PC-9 (cell line): ENCODE results near the gene MAP4K4. TPM values are rescaled to one million over a fixed set of nuclear protein-coding genes. Genes with fewer than 3 reads are reported as not detected.

Experiments used
- BruUV-seq: library from RNA; stranded (reverse); fragments of 400-500 nt; replicated peaks from 2 replicates; lab custom pipeline; 2021; lab: Mats Ljungman, UMichigan
- CTCF ChIA-PET: fragments of 300-600 bp; sonication (Branson Sonifier 250); formaldehyde crosslinking; loops from one replicate; lab custom pipeline; 2022; ENCODE audit warnings: antibody characterized with exemption; lab: Charles Lee
- POLR2A ChIA-PET: fragments of 300-600 bp; sonication (Branson Sonifier 250); formaldehyde crosslinking; loops from one replicate; lab custom pipeline; 2022; ENCODE audit warnings: antibody characterized with exemption; ENCODE audit not compliant: unreplicated experiment; lab: Charles Lee
- DNase-seq, 2 experiments: peaks; one replicate each; pipeline versions ENCODE4 v3.0.0 to v3.0.0-alpha.2; 2015 to 2022; ENCODE audit warnings: mixed read lengths in 1 of 2
- H2AFZ ChIP-seq: fragments of 200-600 bp; sonication (generic); 2 replicates; pipeline ENCODE4 v1.8.1; 2017; ENCODE audit warnings: antibody characterized with exemption
- H3F3A ChIP-seq: fragments of 200-600 bp; sonication (generic); 2 replicates; pipeline ENCODE4 v1.8.1; 2017; ENCODE audit warnings: antibody characterized with exemption, mild to moderate bottlenecking, low read depth; ENCODE audit not compliant: insufficient read depth
- H3K27ac ChIP-seq: fragments of 200-600 bp; sonication (generic); 2 replicates; pipeline ENCODE4 v1.6.1; 2016; ENCODE audit warnings: mixed run types
- H3K27me3 ChIP-seq: fragments of 200-600 bp; sonication (generic); 2 replicates; pipeline ENCODE4 v1.6.1; 2016; ENCODE audit warnings: low read depth, mixed run types; ENCODE audit not compliant: insufficient read depth
- H3K36me3 ChIP-seq: fragments of 200-600 bp; sonication (generic); 2 replicates; pipeline ENCODE4 v1.6.1; 2016; ENCODE audit warnings: low read depth, mixed run types
- H3K4me1 ChIP-seq: fragments of 200-600 bp; sonication (generic); replicated peaks from 2 replicates; pipeline ENCODE4 v1.6.1; 2016; ENCODE audit warnings: mixed run types; ENCODE audit not compliant: insufficient read depth
- H3K4me2 ChIP-seq: fragments of 200-600 bp; sonication (generic); 2 replicates; pipeline ENCODE4 v1.6.1; 2017; ENCODE audit warnings: mixed run types
- H3K4me3 ChIP-seq: fragments of 200-600 bp; sonication (generic); 2 replicates; pipeline ENCODE4 v1.6.1; 2016; ENCODE audit warnings: mixed run types
- H3K79me2 ChIP-seq: fragments of 200-600 bp; sonication (generic); 2 replicates; pipeline ENCODE4 v1.6.1; 2017; ENCODE audit warnings: low read depth, mixed run types
- H3K9me2 ChIP-seq: fragments of 200-600 bp; sonication (generic); 2 replicates; pipeline ENCODE4 v1.8.1; 2017; ENCODE audit warnings: mild to moderate bottlenecking; ENCODE audit not compliant: insufficient read depth
- H3K9me3 ChIP-seq: fragments of 200-600 bp; sonication (generic); 2 replicates; pipeline ENCODE4 v1.8.1; 2016; ENCODE audit warnings: low read depth; ENCODE audit not compliant: insufficient read depth
- H4K20me1 ChIP-seq: fragments of 200-600 bp; sonication (generic); 2 replicates; pipeline ENCODE4 v1.8.1; 2017; ENCODE audit not compliant: insufficient read depth
- CTCF ChIP-seq: fragments of 200-600 bp; sonication (generic); conservative IDR thresholded peaks from 2 replicates; pipeline ENCODE4 v1.6.1; 2017; ENCODE audit warnings: mixed run types, antibody characterized with exemption, mild to moderate bottlenecking, moderate library complexity
- EZH2 ChIP-seq: fragments of 200-600 bp; sonication (generic); IDR thresholded peaks from 2 replicates; pipeline ENCODE4 v1.8.0; 2017; ENCODE audit warnings: antibody characterized with exemption, low read depth
- intact Hi-C: fragments of 100-400 bp; cut with micrococcal nuclease; formaldehyde crosslinking; loops from one replicate; pipeline ENCODE4 v1.10.0; 2022; ENCODE audit not compliant: unreplicated experiment
- total RNA-seq: library from RNA; stranded (reverse); gene quantifications from 2 replicates; pipeline ENCODE4 v1.2.3, GENCODE V29; 2021

MAP4K4 gene
- total RNA-seq, 1 experiment from 2014 or later: 129 TPM

- Histone ChIP-seq H3F3A (peaks cover 13% of the 10 kb centered on the region; the same call in 1 of the 2 replicates), H3K4me1 (no peaks in the 10 kb centered on the region), H3K4me2 (no peak overlapping the region), H3K79me2 (no peaks in the 10 kb centered on the region), H3K4me3 (no peak overlapping the region), H3K27me3 (no peaks in the 10 kb centered on the region), H4K20me1 (no peaks in the 10 kb centered on the region), H2AFZ (no peak overlapping the region), H3K27ac (no peak overlapping the region), H3K9me3 (no peaks in the 10 kb centered on the region), H3K9me2 (no peaks in the 10 kb centered on the region), H3K36me3 (no peaks in the 10 kb centered on the region)
- no peak for DNase-seq
- TF ChIP-seq EZH2: no peak
- no peak for TF ChIP-seq CTCF
- ChIA-PET POLR2A (no interaction called here), CTCF (no interaction called here)
- BruUV-seq: no TSS peak
- intact Hi-C loops: loop anchor here (10.0 kb wide), 1 partner anchor 277 kb away; no protein-coding TSS in a partner anchor
These were observed 5.5 kb upstream of the MAP4K4 start for GRCh38 chr2:101692041-101692440.

- H4K20me1 ChIP-seq: no peaks in the 10 kb centered on the region
- CTCF ChIA-PET: no interaction called here
- H3K9me2 ChIP-seq: no peaks in the 10 kb centered on the region
- H2AFZ ChIP-seq: no peak overlapping the region
- POLR2A ChIA-PET: interaction anchor here (0.6 kb wide), 1 partner anchor 201 kb away, joined by 5 read pairs; no protein-coding TSS in a partner anchor
- BruUV-seq: no TSS peak
- DNase-seq: no peak
- no peak overlapping the region for H3K27ac ChIP-seq
- TF ChIP-seq CTCF (no peak), EZH2 (no peak)
- H3K36me3 ChIP-seq: no peaks in the 10 kb centered on the region
- H3K4me1 ChIP-seq: no peaks in the 10 kb centered on the region
- H3K4me3 ChIP-seq: no peak overlapping the region
- H3K4me2 ChIP-seq: no peak overlapping the region
- H3F3A ChIP-seq: peaks cover 13% of the 10 kb centered on the region; the same call in 1 of the 2 replicates
- intact Hi-C loops: loop anchor here (10.0 kb wide), 1 partner anchor 278 kb away; no protein-coding TSS in a partner anchor
- H3K9me3 ChIP-seq: no peaks in the 10 kb centered on the region
- no peaks in the 10 kb centered on the region for H3K79me2 ChIP-seq
- no peaks in the 10 kb centered on the region for H3K27me3 ChIP-seq
These were observed 4.7 kb upstream of the MAP4K4 start for GRCh38 chr2:101692766-101693165.

- Histone ChIP-seq H3K27ac (no peak overlapping the region), H3K79me2 (peaks cover 10% of the 10 kb centered on the region), H3K27me3 (no peaks in the 10 kb centered on the region), H3K4me2 (no peak overlapping the region), H3K9me2 (no peaks in the 10 kb centered on the region), H3K9me3 (no peaks in the 10 kb centered on the region), H3K36me3 (no peaks in the 10 kb centered on the region), H2AFZ (no peak overlapping the region), H3F3A (peaks cover 13% of the 10 kb centered on the region; the same call in 1 of the 2 replicates), H4K20me1 (peaks cover 4% of the 10 kb centered on the region; the same call in 1 of the 2 replicates), H3K4me3 (no peak overlapping the region), H3K4me1 (no peaks in the 10 kb centered on the region)
- ChIA-PET POLR2A (interaction anchor here (0.7 kb wide), 1 partner anchor 332 kb away, joined by 5 read pairs; no protein-coding TSS in a partner anchor), CTCF (interaction anchor here (0.6 kb wide), 1 partner anchor 203 kb away, joined by 3 read pairs; no protein-coding TSS in a partner anchor)
- intact Hi-C loops: loop anchor here (10.0 kb wide), 1 partner anchor 279 kb away; no protein-coding TSS in a partner anchor
- no peak for DNase-seq
- TF ChIP-seq CTCF: no peak
- TF ChIP-seq EZH2: no peak
- no TSS peak for BruUV-seq
These were observed 3.4 kb upstream of the MAP4K4 start for GRCh38 chr2:101693991-101694588.
